ENCODE results near the gene MEGF10. TPM values are rescaled to one million over a fixed set of nuclear protein-coding genes. Genes with fewer than 3 reads are reported as not detected.

MEGF10 gene
- total RNA-seq, 2 experiments from 2014 or later = not detected

DNA sequence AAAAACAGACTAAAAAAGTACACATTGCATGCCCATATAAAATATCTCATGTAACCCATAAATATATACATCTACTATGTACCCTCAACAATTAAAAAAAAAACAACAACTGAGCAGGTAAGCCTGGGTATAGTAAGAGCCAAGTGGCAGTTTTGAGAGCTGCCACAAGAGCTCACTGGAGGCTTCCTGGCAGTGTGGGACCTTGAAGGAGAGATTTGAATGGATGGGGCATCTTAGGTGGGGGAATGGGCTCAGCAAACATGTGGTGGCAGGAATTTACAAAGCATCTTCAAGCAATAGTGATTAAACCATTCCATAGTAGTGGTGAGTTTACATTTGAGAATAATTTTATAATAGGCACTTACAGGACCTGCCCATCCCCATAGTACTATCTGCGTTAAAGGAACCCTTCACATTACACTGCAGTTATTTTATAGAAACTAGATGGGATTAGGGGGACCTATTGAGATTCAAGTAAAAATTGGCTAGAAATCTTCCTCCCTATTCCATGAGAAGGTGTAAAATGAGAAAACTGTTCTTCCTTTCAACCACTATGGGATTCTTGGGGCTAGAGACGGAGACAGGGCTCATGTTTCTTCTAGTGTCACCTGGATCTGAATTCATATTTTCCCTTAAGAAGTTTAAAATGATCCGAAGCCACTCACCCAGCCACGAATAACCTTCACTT lies 6.9 kb downstream of the MEGF10 start:
- CTCF ChIA-PET (ENCODE audit: unreplicated experiment) = no interaction called here
- no peak for DNase-seq (ENCODE audit: low spot score)

DNA sequence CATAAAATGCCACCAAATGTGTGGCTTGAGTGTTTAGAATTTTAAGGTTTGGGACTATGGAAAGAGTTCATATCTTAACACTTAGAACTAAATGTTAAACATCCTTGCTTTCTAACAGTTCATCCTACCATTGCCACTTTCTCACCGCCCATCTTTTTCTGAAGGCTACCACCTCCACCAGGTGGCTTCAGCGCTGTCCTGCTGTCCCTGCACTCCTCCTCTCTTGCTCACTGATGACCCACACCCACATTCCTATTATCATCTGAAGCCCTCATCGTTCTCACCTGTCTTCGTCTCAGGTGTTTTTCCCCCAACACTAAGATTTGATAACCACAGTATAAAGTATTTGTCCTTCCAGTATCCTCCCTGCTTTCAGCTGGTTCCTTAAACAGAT lies 7.4 kb downstream of the MEGF10 start:
- POLR2A ChIA-PET = no interaction called here
- H4K20me1 ChIP-seq (ENCODE audit: insufficient read depth, low read length) = no peaks in the 10 kb centered on the region
- H3K9me3 ChIP-seq (ENCODE audit: low read length) = no peaks in the 10 kb centered on the region
- no peak for DNase-seq (ENCODE audit: low spot score)
- no peaks in the 10 kb centered on the region for H3K79me2 ChIP-seq (ENCODE audit: insufficient read depth, low read depth, low read length)
- H2AFZ ChIP-seq (ENCODE audit: low read length) = no peak overlapping the region
- no peaks in the 10 kb centered on the region for H3K36me3 ChIP-seq (ENCODE audit: insufficient read depth, low read length)
- CTCF ChIA-PET (ENCODE audit: unreplicated experiment) = no interaction called here
- H3K4me2 ChIP-seq (ENCODE audit: low read length) = no peak overlapping the region
- intact Hi-C loops (cut with micrococcal nuclease; ENCODE audit: unreplicated experiment) = no loop called here
- TF ChIP-seq, protein P1, sequence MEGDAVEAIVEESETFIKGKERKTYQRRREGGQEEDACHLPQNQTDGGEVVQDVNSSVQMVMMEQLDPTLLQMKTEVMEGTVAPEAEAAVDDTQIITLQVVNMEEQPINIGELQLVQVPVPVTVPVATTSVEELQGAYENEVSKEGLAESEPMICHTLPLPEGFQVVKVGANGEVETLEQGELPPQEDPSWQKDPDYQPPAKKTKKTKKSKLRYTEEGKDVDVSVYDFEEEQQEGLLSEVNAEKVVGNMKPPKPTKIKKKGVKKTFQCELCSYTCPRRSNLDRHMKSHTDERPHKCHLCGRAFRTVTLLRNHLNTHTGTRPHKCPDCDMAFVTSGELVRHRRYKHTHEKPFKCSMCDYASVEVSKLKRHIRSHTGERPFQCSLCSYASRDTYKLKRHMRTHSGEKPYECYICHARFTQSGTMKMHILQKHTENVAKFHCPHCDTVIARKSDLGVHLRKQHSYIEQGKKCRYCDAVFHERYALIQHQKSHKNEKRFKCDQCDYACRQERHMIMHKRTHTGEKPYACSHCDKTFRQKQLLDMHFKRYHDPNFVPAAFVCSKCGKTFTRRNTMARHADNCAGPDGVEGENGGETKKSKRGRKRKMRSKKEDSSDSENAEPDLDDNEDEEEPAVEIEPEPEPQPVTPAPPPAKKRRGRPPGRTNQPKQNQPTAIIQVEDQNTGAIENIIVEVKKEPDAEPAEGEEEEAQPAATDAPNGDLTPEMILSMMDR (conservative IDR thresholded peaks at IDR 0.05; ENCODE audit: low read length) = no peak
- H3K27ac ChIP-seq (ENCODE audit: low read depth, low read length, poor library complexity, severe bottlenecking) = no peak overlapping the region
- BruUV-seq (replicated peaks) = no TSS peak
- H3K9me2 ChIP-seq (ENCODE audit: insufficient read depth, low read length) = no peaks in the 10 kb centered on the region
- no peak overlapping the region for H3K4me3 ChIP-seq (ENCODE audit: low read depth, low read length, poor library complexity, severe bottlenecking)
- H3K4me1 ChIP-seq (ENCODE audit: insufficient read depth, low read length, poor library complexity, severe bottlenecking) = no peaks in the 10 kb centered on the region

More for the DNA sequence above, 6.9 kb downstream of the MEGF10 start:
- no TSS peak for BruUV-seq (replicated peaks)
- intact Hi-C loops (cut with micrococcal nuclease; ENCODE audit: unreplicated experiment) = no loop called here
- no peaks in the 10 kb centered on the region for H3K36me3 ChIP-seq (ENCODE audit: insufficient read depth, low read length)
- no peak overlapping the region for H2AFZ ChIP-seq (ENCODE audit: low read length)
- H4K20me1 ChIP-seq (ENCODE audit: insufficient read depth, low read length) = no peaks in the 10 kb centered on the region
- no peaks in the 10 kb centered on the region for H3K9me3 ChIP-seq (ENCODE audit: low read length)
- H3K4me1 ChIP-seq (ENCODE audit: insufficient read depth, low read length, poor library complexity, severe bottlenecking) = no peaks in the 10 kb centered on the region
- H3K27ac ChIP-seq (ENCODE audit: low read depth, low read length, poor library complexity, severe bottlenecking) = no peak overlapping the region
- no peak overlapping the region for H3K4me2 ChIP-seq (ENCODE audit: low read length)
- H3K79me2 ChIP-seq (ENCODE audit: insufficient read depth, low read depth, low read length) = no peaks in the 10 kb centered on the region
- no peaks in the 10 kb centered on the region for H3K9me2 ChIP-seq (ENCODE audit: insufficient read depth, low read length)
- POLR2A ChIA-PET = no interaction called here
- no peak for TF ChIP-seq EZH2phosphoT487 (IDR thresholded peaks at IDR 0.05; ENCODE audit: borderline replicate concordance, low read depth, low read length)
- no peak overlapping the region for H3K4me3 ChIP-seq (ENCODE audit: low read depth, low read length, poor library complexity, severe bottlenecking)

DNA sequence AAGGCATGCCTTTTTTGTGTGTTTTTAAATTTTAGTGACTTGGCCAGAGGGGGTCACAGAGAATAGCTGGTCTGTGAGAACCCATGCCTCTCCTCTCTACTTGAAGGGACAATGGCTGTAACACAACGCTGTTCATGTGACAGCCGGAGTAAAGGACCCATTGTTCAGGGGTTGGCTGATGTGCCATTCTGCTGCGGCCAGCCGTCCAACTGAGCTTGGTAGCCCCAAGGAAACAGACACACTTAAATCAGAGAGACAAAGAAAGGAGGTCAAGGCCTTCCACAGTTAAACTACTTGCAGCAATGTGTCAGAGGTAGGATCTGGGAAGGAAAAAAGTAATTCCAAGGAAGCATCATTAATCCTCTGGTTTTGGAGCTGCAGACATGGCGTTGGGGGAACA lies 8.1 kb downstream of the MEGF10 start:
- H3K79me2 ChIP-seq (ENCODE audit: insufficient read depth, low read depth, low read length) = no peaks in the 10 kb centered on the region
- H3K4me2 ChIP-seq (ENCODE audit: low read length) = no peak overlapping the region
- POLR2A ChIA-PET = no interaction called here
- no peaks in the 10 kb centered on the region for H3K9me2 ChIP-seq (ENCODE audit: insufficient read depth, low read length)
- no peak for DNase-seq (ENCODE audit: low spot score)
- no peak for TF ChIP-seq EZH2phosphoT487 (IDR thresholded peaks at IDR 0.05; ENCODE audit: borderline replicate concordance, low read depth, low read length)
- TF ChIP-seq, protein P1 (conservative IDR thresholded peaks at IDR 0.05; ENCODE audit: low read length) = no peak
- H2AFZ ChIP-seq (ENCODE audit: low read length) = no peak overlapping the region
- H3K4me1 ChIP-seq (ENCODE audit: insufficient read depth, low read length, poor library complexity, severe bottlenecking) = no peaks in the 10 kb centered on the region
- H4K20me1 ChIP-seq (ENCODE audit: insufficient read depth, low read length) = no peaks in the 10 kb centered on the region
- no peak overlapping the region for H3K4me3 ChIP-seq (ENCODE audit: low read depth, low read length, poor library complexity, severe bottlenecking)
- H3K27ac ChIP-seq (ENCODE audit: low read depth, low read length, poor library complexity, severe bottlenecking) = no peak overlapping the region
- BruUV-seq (replicated peaks) = no TSS peak
- no peaks in the 10 kb centered on the region for H3K36me3 ChIP-seq (ENCODE audit: insufficient read depth, low read length)
- no peaks in the 10 kb centered on the region for H3K9me3 ChIP-seq (ENCODE audit: low read length)
- CTCF ChIA-PET (ENCODE audit: unreplicated experiment) = interaction anchor here (1.0 kb wide), 1 partner anchor 41 kb away, joined by 3 read pairs; no protein-coding TSS in a partner anchor
- intact Hi-C loops (cut with micrococcal nuclease; ENCODE audit: unreplicated experiment) = no loop called here

Measured in OCI-LY7 (cell line).